ENCODE data around the gene TAC1. TPM values are rescaled to one million over a fixed set of nuclear protein-coding genes. Genes with fewer than 3 reads are reported as not detected.
"Not testable (repeated sequence)": the region's sequence is repeated elsewhere in the genome, so short reads cannot be mapped to it uniquely, and the experiment has no call there.

Gene TAC1
- total RNA-seq, 1 donor from 2014 or later: 50.4 TPM

- no peak for TF ChIP-seq CTCF (IDR thresholded peaks at IDR 0.05; ENCODE audit: insufficient read depth, low read length, poor library complexity, severe bottlenecking)
- H3K4me3 ChIP-seq (ENCODE audit: low read depth, low read length): no peak overlapping the region
- H3K27me3 ChIP-seq (ENCODE audit: control insufficient read depth, insufficient read depth, low read length): no peaks in the 10 kb centered on the region
- H3K36me3 ChIP-seq (ENCODE audit: control insufficient read depth, insufficient read depth, low read length): no peaks in the 10 kb centered on the region
- no peak for DNase-seq (ENCODE audit: low read depth)
Observed at GRCh38 chr7:97772045-97772901, 40.4 kb downstream of the TAC1 start.

- not testable (repeated sequence) for H3K27me3 ChIP-seq (ENCODE audit: control insufficient read depth, insufficient read depth, low read length); H3K4me3 ChIP-seq (ENCODE audit: low read depth, low read length); DNase-seq (ENCODE audit: low read depth); H3K36me3 ChIP-seq (ENCODE audit: control insufficient read depth, insufficient read depth, low read length)
Observed at GRCh38 chr7:97786398-97786797, 54.5 kb downstream of the TAC1 start.

Other genes starting within 250 kb of the TAC1 start
- gene ASNS, start 140.3 kb downstream of the TAC1 start, total RNA-seq: 232 and 236 TPM in 2 replicates

Data from kidney epithelial cell (primary cell).